GM21360 (cell line): Measurements from ENCODE around the gene CREB1.

Experiments
- ATAC-seq: cut with Tn5 transposase; IDR thresholded peaks from one replicate; pipeline ENCODE4 v1.9.1; 2021; ENCODE audit warnings: mild to moderate bottlenecking, moderate library complexity; ENCODE audit not compliant: unreplicated experiment

The CREB1 gene

DNA sequence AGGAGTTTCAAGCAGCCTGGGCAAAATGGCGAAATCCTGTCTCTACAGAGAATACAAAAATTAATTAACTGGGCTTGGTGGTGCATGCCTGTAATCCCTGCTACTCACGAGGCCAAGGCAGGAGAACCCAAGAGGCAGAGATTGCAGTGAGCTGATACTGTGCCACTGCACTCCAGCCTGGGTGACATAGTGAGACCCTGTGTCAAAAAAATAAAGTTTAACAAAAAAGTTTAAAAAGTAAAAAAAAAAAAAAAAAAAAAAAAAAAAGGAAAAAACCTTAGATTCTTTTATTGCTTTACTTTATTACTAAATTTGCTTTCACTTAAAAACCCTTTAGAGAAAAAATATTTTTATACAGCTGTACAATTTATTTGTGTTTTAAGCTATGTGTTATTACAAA lies 10.7 kb downstream of the CREB1 start:
- no peak for ATAC-seq

DNA sequence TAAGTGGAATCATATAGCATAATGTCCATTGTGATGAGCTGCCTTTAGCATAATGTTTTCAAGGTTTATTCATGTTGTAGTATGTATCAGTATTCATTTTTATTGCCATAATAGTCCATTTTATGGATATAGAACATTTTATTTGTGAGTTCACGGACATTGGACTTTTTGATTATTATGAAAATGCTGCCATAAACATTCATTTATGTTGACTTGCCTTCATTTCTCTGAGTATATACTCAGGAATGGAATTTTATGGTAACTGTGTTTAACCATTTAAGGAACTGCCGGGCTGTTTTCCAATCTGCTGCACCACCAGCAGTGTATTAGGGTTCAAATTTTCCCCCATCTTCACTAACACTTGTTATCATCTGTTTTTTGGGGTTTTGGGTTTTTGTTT lies 12.2 kb downstream of the CREB1 start:
- no peak for ATAC-seq

DNA sequence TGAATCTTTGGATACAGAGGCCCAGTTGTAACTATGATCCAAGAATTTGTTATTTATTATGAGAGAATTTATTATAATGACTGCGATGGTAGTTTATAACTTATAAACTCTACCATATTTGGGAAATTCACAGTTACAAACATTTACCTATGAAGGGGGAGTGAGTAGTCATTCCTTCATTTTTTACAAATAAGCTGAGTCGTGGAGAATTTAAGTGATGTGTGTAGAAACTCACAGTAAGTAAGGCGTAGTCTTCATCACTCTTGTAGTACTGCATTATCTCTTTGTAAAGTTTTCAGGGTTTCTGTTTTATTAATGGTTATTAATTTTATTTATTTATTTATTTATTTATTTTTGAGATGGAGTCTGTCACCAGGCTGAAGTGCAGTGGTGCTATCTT lies 13.5 kb downstream of the CREB1 start:
- ATAC-seq, result no peak

DNA sequence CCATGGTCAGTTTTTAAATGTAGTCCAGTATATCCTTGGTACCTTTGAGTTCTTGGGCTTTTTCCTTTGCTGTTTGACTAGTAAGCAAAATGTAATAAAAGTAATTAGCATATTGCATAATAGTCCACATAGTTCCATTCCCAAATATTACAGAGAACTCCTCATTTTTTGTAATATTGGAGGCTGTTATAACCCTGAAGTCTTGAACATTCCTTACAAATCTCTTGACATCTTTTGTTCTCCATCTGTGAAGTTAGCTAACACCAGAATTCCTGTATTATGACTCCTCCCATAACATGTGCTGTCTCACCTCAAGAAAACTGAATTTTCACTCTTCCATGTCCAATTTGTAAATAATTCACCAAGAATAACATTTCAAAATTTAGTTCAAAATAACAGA lies 17.1 kb downstream of the CREB1 start:
- ATAC-seq, result no peak

DNA sequence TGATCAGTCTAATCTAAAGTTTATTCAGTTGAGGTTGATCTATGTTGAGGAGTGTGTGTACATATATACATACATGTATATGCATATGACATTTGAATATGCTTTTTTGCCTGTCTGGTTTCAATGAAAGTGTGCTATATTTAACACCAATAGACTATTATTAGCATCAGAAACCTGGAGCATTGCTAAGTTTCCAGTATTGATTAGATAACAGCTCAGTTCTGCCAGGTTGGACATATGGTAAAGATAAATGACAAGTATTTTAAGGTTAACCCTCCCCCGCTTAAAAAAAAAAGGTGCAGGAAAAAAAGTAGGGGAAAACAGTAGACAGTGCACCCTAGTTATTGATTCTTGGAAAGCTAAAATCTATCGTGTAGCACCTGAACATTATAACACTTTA lies 19.4 kb downstream of the CREB1 start:
- no peak for ATAC-seq

DNA sequence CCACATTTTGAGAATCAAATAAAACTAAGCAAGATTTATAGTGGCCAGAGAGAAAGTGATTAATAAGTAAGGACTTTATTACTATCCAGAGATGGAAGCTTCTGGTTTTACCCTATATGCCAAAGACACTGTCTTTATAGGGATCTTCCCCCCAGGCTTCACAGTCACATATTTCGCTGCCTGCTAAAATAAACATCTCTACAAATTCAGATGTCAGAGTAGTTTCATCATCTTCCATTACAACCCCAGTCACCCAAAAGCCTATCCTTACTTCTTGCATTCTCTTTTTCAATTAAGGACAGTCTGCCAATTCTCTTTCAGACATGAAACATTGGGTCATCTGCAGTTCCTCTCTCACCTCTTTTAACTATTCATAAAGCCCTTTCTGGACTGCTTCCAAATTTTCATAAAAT lies 28.3 kb downstream of the CREB1 start:
- no peak for ATAC-seq

DNA sequence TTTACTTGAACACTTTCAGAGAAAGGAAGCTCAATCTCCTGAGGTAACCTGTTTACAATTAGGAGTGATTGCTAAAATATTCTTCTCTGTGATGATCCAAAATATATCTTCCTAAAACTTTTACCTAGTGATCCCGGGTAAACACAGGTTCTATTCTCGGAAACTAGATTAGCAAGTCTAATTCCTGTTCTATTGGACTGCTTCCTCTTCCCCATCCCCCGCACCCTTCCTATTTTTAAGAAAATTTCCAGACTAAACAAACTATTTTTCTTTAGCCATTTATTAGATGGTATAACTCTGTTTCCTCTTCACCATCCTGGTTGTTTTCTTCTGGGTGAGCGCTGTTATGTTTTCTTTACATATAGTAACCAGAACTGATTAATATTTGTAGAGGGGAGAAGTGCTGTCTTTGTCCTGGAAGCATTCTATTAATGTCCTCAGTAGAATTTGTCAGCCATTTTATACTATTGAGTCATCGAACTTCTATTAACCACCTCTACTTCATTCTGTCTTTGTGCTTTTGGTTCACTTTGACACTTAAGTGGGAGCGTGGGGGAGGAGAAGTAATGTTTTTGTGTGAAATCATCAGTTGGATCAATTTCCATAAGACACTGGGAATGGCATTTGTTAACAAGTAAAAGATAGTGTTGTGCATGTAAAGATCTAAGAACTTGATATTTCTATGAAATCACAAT lies 31.8 kb downstream of the CREB1 start:
- ATAC-seq, result no peak

DNA sequence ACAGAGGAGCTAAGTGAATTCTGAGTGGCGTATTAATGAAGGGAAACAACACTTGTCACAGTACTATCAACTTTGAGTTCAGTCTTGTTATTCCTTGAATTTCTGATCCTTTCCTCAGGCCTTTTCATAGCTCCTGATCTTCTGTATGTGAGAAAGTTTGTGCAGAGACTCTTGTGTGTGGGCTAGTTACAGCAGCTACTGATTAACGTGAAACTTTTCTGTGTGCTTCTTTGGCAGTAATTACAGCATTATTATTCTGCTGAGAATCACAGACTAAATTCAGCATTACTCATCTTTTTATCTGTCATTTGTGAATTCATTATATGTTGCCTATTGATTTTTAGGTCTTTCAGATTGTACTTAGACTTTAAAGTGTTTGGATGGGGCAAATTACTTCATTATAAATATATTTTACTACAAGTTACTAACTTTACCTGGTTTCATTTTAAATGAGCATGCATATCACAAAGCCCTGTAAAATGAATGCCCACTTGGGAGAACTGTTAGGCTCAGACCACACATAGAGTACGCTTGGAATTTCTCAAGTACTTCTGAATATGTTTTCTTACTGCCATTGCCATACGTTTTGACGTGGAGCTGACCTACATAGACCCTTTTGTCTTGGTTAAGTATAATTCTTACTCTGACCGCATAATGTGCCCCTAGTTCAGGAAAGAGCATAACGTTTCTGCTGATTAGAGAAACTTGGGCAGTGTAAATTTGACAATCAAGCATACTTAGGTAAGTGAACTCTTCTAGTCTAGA lies 36.2 kb downstream of the CREB1 start:
- ATAC-seq, result no peak

DNA sequence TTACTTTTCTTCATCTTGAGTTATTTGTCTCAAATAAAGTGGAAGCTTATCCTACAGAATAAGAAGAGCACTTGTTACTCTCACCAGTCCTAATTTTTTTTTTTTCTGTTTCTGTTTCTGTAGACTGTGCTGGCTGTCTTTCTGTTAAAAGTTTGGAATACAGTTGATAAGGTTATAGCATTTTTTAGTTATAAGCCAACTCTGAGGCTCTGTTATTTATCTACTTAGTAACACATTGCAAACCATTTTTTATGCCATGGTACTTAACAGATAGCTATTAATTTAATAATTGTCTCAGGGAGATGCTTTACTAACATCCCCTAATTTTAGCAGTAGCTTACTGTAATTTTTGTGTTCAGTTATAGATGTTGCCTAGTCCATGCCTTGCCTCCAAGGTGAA lies 37.9 kb downstream of the CREB1 start:
- no peak for ATAC-seq

DNA sequence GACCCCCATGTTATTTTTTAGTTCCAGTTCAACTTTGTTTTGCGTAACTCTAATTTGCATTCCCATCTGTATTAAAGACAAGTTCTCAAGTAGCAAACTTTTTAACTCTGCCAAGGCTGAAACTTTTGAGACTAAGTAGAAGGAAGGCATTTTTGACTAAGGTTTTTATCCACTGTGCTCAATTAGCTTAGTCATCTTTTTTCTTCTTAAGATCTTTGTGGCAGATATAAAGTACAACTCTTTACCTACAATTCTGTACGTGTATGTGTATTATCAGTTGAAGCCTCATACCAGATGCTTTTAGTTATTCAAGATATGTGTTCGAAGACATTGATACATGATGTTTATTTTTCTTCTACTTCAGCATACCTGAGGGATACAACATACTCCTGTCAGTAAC lies 41.6 kb downstream of the CREB1 start:
- ATAC-seq, result no peak

DNA sequence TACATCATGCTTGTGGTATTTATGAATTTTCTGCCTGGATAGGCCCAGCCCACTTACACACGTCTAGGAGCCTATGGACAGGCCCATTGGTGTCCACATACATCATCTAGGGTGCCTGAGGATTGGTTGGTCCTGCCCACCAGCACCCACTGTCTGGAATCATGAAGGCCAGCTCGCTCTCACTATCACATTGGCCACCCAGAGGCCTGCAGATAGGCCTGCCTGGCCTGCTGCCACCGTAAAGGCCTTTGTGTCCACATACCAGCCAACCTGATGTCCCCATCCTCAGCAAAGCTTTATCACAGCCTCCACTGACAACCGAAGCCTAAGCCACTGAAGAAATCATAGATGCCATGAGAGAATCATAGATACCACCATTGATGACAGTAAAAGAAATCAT lies 55.2 kb downstream of the CREB1 start:
- no peak for ATAC-seq

DNA sequence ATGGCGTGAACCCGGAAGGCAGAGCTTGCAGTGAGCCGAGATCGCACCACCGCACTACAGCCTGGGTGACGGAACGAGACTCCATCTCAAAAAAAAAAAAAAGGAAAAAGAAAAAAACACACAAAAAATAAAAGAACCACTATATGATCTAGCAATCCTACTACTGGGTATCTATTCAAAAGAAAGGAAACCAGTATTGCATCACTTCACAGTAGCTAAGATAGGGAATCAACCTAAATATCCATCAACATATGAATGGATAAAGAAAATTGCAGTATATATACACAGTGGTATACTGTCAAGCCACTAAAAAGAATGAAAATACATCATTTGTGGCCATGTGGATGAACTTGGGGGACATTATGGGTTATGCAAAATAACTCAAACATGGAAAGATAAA lies 57.5 kb downstream of the CREB1 start:
- ATAC-seq, result no peak

DNA sequence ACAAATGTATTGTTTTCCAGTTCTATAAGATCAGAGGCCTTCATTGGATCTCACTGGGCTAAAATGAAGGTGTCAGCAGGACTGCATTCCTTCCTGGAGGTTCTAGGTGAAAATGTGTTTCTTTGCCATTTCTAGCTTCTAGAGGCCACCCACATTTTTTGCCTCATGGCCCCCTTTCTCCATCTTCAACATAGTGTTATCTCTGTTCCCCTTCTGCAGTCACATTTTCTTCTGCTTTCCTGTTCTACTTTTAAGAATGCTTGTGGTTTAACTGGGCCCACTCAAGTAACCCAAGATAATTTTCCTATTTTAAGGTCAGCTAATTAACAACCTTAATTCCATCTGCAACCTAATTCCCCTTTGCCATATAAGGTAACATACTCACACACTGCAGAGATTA lies 59.4 kb downstream of the CREB1 start:
- no peak for ATAC-seq

DNA sequence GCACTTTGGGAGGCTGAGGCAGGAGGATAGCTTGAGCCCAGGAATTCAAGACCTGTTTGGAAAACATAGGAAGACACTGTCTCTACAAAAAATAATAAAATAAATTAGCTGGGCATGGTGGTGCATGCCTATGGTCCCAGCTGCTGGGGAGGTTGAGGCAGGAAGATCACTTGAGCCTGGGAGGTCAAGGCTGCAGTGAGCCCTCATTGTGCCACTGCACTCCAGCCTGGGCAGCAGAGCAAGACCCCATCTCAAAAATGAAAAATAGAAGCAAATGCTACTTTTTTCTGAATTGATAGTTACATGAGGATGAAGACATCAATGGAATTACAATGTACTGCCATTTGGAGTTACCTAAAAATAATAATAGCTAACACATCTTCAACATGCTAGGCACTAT lies 63.5 kb downstream of the CREB1 start:
- no peak for ATAC-seq

DNA sequence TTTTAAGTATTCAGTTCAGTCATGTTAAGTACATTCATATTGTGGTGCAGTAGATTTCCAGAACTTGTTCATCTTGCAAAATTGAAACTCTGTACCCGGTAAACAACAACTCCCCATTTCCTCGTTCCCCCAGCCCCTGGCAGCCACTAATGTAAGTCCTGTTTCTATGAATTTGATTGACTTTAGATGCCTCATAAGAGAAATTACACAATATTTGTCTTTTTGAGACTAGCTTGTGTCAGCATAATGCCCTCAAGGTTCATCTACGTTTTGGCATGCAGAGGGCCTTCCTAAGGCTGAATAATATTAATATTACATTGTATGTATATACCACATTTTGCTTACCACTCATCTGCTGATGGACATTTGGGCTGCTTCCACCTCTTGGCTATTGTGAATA lies 64.5 kb downstream of the CREB1 start:
- ATAC-seq, result no peak

DNA sequence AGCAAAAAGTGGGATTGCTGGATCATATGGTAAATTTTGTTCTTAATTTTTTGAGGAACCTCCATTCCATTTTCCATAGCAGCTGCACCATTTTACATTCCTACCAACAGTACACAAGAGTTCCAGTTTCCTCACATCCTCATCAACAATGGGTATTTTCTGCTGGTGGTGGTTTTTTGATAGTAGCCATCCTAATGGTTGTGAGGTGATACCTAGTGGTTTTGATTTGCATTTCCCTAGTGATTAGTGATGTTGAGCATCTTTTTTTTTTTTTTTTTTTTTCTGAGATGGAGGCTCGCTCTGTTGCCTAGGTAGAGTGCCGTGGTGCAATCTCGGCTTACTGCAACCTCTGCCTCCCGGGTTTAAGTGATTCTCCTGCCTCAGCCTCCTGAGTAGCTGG lies 65.0 kb downstream of the CREB1 start:
- no peak for ATAC-seq

DNA sequence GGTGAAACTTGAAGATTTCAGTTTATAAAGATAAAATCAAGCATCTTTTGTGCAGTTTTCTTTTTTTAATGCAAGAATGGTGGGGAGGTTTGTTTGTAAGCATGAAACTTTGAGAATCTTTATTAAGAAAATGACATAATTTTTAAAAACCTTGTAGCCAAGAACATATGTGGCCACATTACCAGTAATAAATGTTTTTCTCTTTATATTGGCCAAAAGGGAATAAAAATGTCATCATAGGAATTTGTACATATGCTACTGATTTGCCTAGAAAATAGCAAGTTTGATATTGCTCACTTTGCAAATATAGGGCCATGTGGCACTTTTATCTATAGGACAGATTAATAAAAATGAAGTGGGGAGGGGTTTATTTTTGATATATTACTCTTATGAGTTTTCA lies 69.9 kb downstream of the CREB1 start:
- ATAC-seq, result no peak

DNA sequence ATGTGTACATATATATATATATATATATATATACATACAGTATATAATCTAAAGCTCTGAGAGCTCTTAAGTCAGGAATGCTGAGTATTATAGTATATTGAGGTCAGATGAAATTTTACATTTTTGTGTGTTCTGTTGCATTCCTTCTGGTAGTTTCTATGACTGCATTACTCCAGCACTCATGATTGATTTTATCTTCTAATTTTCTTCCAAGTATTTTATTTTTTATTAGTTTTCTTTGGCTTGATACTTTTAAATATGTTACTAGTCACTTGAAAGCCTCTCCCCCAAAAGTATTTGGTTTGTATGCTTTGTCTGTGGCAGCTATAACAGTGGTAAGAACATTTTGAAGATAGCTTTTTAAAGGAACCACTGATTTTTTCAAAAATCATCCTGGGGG lies 70.5 kb downstream of the CREB1 start:
- no peak for ATAC-seq

DNA sequence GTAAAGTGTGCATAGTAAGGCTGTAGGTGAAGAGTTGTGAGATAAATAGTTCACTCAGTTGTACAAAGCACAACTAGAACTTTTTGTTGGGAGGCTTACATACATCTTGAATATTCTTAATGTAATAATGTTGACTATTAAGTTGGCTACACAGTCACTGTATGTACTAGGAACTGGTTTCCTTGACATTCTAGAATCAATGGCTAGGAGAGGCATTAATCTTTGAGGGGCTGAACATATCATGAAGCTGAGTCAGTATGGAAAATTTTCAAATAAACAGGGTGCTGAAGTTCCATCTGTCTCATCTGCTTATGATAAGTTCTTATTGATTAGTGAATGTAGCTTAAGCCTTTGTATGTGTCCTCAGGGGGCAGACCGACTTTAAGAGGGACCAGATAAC lies 72.0 kb downstream of the CREB1 start:
- ATAC-seq, result no peak

DNA sequence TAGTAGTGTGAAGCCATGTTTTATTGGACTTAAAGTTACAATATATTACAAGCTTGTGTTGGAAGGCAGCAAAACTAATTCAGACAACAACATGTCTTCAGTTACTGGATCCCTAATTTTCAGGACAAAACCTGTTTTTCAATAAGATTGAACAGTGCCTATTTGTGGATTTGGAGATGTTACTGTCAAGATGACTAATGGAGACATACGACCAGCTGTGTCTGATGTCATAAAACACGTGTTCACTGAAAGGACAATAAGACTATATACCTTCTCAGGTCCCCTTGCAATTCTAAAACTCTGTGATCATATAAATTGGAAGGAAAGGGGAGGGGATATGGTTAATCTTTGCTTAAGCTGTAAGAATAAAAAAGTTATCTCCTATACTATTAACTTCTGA lies 73.7 kb downstream of the CREB1 start:
- no peak for ATAC-seq

DNA sequence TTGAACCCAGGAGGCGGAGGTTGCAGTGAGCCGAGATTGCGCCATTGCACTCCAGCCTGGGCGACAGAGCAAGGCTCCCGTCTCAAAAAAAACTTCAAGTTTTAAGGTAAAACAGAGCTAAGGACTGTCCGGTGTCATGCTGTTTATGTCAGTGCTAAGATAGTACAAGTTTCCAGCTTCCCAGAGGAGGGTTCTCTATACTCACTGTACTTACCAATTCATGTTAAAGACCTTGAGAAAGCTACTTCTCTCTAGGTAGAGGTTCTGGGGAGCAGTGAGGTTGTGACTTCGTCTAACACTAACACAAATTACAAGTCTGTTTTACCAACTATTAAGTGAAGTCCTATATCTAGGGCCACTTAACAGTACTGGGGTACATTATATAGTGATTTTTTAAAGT lies 76.6 kb downstream of the CREB1 start:
- ATAC-seq, result no peak

DNA sequence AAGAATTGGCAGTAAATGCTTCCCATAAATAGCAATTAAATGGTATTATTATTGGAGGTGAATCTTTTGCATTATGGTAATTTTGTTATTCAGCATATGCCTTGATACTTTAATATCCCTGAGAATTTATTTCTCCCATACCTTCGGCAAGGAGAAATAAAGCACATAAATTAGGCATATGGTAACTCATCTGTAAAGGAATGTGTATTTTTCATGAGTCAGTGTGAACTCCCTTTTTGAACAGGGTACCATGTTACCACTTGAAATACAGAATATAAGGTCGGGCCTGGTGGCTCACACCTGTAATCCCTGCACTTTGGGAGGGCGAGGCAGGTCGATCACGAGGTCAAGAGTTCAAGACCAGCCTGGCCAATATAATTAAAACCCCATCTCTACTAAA lies 77.1 kb downstream of the CREB1 start:
- no peak for ATAC-seq

DNA sequence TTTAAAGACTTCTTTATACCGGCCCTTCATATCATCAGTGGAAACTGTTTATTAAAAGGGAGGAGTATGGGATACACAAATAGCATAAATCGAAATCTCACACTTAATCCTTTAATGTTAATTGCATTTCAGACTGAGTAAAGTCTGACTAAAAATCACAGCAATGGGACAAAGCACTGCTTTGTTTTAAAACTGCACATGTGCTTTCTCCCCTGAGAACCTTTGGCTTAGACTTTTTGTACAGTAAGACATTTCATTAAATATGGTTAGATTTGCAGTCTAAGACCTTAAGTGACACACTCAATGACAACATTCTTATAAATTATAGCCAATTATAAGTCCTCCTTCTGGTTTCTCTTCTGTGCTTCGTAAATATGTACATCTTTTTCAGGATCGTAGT lies 83.0 kb downstream of the CREB1 start:
- no peak for ATAC-seq
